ENCODE measurements around the gene KIF5A.
A peak's percentile ranks its signal among the peaks of the same experiment; 100 is the strongest.
"Not testable (repeated sequence)": the region's sequence is repeated elsewhere in the genome, so short reads cannot be mapped to it uniquely, and the experiment has no call there.

KIF5A gene

DNA sequence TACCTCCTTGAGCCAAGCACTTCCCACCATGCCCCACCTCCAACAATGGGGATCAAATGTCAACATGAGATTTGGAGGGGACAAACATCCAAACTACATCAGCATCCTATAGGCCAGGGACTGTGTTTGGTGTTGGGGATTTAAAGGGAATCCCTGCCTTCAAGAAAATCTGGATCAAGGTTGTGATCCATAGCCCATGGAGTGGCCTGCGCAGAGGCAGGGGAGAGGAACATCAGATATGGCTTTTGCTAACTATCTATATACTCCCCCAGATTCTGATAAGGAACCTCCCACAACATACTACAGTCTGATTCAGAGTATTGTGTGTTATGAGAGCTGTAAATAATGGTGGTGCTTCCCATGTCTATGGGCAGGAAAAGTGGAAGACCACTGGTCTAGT is 5.1 kb downstream of the KIF5A start:
- no peak for DNase-seq (ENCODE audit: low spot score)

DNA sequence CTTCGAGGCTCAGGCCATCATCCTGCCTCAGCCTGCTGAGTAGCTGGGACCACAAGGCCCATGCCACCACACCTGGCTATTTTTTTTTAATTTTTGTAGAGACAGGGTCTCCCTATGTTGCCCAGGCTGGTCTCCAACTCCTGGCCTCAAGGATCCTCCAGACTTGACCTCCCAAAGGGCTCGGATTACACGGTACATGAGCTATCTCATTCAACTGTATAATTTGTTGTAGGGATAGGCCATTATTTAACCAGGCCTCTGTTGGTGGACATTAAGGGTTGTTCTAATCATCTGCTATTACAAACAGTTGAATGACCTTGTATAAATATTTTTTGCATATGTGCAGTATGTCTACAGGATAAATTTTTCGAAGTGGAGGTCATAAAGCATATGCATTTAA is 9.0 kb downstream of the KIF5A start:
- no peak for DNase-seq (ENCODE audit: low spot score)

DNA sequence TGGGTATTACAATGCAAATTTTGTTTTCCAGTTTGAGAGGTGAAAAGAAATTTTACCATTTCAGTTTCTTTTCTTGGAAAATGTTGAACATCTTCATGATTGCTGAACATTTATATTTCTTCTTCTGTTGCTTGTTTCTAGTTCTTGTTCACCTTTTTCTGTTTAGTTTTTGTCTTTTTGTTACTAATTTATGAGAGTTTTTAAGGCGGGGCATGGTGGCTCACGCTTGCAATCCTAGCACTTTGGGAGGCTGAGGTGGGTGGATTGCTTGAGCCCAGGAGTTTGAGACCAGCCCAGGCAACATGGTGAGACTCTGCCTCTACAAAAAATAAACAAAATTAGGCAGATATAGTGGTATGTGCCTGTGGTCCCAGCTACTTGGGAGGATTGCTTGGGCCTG is 10.7 kb downstream of the KIF5A start:
- no peak for DNase-seq (ENCODE audit: low spot score)

DNA sequence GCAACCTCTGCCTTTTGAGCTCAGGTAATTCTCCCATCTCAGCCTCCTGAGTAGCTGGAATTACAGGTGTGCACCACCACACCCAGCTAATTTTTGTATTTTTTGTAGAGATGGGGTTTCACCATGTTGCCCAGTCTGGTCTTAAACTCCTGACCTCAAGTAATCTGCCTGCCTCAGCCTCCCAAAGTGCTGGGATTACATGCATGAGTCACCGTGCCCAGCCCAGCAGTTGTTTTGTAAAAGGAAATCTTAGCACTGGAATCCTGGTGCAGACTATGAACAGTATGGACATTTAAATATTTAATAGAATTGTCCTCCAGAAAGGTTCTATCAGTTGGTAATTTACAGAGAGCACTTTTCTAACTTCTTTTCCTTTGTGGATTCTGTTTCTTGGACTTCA is 11.3 kb downstream of the KIF5A start:
- not testable (repeated sequence) for DNase-seq (ENCODE audit: low spot score)

DNA sequence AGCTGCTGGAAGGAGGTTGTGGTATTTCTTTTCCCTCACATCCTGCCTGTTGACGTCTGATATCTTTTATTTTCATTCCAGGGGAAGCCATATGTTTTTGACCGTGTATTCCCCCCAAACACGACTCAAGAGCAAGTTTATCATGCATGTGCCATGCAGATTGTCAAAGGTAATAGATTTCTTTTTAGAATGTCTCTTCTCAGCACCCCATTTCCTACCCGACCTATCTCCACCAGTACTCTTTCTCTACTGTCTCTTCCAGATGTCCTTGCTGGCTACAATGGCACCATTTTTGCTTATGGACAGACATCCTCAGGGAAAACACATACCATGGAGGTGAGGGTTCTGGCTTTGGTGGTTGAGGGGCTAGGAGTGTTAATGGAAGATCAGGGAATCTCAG is 13.5 kb downstream of the KIF5A start:
- DNase-seq (ENCODE audit: low spot score) = no peak

DNA sequence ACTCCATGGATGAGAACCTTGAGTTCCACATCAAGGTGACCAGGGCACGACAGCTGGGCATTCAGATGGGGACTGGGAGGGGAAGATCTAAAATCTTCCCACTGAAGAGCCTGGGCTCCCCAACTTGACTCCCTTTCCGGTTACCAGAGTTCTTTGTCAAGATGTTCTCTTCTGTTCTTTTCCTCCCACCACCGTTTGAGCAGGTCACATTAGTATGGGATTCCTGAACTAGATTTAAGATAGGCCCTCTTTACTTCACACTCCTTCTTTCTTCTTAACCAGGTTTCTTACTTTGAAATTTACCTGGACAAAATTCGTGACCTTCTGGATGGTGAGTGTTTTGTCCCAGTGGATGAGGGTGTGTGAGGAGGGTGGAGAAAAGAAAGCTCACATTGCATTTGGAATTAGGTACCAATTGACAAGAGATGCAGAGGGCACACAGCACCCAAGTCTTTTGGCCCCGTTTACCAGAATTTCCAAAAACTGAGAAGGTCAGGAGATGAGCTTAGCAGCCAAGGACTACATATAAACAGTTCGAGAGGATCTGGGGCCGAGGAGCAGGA is 14.4 kb downstream of the KIF5A start:
- no peak for DNase-seq (ENCODE audit: low spot score)

DNA sequence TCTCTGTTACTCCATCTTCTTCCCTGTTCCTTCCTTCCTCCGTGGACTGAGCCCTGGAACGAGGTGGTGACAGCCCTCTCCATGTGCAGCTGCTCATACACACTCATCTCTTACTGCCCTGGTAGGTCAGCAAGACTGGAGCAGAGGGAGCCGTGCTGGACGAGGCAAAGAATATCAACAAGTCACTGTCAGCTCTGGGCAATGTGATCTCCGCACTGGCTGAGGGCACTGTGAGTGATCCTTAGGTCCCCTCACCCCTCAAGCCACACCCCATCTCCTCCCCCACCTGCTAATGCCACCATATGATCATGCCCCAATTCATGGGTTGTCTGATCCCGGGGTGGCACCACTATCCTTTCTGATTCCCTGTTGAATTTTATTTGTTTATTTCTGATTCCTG is 19.0 kb downstream of the KIF5A start:
- no peak for DNase-seq (ENCODE audit: low spot score)

DNA sequence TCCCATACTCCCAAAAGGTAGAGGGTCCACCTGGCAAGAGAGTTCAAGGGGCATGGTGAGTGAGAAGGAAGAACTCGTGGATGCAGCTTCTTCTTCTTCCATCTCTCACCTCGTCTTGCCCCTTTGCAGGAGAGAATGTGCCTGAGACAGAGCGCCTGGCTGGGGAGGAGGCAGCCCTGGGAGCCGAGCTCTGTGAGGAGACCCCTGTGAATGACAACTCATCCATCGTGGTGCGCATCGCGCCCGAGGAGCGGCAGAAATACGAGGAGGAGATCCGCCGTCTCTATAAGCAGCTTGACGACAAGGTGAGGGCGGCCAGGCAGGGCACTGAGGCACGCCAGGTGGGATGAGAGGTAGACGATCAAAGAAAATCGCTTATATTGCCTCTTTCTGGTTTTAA is 20.0 kb downstream of the KIF5A start:
- DNase-seq (ENCODE audit: low spot score) = no peak

DNA sequence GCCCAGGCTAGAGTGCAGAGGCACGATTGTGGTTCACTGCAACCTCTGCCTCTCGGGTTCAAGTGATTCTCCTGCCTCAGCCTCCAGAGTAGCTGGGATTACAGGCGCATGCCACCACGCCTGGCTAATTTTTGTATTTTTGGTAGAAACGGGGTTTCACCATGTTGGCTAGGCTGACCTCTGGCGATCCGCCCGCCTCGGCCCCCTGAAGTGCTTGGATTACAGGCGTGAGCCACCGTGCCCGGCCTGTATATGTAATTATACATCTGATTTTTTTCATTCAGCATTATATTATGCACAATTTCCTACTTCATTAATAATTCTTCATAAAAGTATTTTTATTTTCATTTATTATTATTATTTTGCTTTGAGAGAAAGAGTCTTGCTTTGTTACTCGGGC is 20.6 kb downstream of the KIF5A start:
- not testable (repeated sequence) for DNase-seq (ENCODE audit: low spot score)

DNA sequence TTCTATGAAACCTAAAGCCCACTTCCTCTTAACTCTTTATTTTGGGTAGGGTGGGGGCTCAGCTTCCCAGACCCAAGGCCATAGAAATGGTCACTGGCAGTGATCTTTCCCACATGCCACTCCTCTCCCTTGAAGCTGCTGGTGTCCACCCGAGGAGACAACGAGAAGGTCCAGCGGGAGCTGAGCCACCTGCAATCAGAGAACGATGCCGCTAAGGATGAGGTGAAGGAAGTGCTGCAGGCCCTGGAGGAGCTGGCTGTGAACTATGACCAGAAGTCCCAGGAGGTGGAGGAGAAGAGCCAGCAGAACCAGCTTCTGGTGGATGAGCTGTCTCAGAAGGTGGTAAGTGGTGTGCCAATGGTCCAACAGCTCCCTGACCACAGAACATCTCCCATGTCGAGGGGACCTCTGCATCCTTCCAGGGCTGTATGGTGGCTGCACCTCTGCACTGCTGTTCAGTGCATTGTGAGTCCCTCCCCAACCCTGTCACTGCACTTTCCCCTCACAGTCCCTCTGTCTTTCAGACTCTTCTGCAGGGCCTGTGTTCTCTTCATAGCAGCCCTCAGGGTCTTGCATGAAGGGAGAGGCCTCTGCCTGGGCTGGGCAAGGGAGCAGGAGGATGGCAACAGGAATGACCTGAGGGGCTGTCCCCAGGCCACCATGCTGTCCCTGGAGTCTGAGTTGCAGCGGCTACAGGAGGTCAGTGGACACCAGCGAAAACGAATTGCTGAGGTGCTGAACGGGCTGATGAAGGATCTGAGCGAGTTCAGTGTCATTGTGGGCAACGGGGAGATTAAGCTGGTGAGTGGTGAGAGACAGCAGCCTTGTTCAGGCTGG is 22.3 kb downstream of the KIF5A start:
- no peak for DNase-seq (ENCODE audit: low spot score)

DNA sequence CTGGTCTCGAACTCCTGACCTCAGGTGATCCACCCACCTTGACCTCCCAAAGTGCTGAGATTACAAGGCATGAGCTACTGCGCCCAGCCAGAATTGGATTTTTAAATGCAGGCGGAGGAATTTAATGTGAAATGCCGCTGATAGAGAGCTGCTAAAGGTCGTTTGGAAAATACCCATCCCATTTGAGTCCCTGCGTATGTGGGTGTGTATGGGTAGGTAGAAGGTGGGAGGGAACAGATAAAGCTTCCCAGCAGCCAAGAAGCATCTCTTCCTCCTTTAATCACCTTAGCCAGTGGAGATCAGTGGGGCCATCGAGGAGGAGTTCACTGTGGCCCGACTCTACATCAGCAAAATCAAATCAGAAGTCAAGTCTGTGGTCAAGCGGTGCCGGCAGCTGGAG is 25.0 kb downstream of the KIF5A start:
- DNase-seq (ENCODE audit: low spot score) = no peak

DNA sequence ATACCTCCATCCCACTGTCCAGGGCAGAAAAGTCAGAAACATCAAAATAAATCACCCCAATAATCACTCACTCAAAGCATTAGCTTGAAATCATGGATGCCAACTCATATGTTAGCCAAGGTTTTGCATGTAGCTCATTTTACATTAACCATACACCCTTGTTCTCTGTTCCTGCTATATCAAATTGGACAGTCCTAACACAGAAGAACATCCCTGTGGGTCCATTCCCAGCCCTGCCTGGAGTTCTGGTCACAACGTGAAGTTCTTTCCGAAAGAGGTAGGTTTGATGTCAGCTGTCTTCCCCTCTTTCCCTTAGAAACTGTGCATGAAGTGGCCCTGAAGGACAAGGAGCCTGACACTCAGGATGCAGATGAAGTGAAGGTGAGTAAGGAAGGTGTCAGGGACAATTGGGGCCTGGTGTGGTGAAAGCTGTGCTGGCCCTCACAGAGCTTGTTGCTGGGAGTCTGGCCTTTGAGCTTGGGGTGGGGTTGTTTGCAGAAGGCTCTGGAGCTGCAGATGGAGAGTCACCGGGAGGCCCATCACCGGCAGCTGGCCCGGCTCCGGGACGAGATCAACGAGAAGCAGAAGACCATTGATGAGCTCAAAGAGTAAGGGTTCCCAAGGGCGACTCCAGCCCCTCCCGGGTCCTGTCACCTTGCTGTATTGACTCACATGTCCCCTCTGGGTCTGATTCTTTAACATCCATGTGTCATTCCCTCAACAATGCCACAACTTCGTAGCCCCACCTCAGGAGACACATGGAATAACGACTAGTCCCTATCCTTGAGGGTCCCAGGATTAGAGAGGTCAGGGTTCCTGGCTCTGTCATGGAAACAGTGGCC is 26.1 kb downstream of the KIF5A start:
- DNase-seq (ENCODE audit: low spot score) = no peak

DNA sequence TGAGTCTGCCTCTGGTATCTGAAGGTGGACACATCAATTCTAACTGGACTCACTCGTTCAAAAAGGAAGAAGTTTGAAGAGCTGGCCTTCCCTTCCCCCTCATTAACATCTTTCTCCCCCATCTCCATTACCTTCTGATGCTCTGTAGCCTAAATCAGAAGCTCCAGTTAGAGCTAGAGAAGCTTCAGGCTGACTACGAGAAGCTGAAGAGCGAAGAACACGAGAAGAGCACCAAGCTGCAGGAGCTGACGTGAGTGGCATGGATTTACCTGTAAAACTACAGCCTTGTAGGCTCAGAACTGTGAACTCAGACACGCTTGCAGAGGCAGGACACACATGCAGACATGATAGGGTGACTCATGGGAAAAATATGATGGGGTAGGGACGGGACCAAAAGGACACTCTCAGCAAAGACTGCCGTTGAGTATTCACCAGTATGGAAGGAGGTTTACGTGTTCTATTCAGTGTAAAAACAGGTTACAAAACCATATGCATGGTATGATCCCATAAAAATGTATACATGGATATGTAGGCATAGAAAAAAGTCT is 26.8 kb downstream of the KIF5A start:
- DNase-seq (ENCODE audit: low spot score) = no peak

DNA sequence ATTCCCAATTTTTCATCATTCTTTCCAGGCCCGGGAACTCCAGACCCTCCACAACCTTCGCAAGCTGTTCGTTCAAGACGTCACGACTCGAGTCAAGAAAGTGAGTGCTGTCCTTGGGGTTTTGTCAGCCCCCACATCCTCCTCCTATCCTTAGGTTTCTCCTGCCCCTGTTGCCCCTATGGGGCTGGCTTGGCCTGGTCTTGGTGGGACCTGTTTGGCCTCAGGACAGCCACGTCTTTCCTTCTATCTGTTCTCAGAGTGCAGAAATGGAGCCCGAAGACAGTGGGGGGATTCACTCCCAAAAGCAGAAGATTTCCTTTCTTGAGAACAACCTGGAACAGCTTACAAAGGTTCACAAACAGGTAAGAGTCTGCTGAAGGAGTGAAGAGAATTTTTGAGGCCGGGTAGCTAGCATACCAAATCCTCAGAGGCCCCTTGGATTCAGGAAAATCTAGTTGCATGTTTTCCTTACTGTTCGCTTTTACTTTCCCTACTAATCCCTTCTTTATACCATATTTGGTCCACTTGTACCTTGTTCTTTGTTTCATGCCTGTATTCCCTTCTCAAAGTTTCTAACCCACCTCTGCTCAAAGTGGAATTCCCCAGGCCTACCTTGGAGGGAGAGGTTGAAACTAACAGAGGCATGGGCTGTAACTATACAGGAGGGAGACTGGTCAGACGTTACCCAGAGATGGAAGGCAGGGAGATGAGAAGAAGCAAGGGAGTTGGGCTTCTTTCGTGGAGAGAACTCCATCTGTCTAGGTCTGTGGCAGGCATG is 28.3 kb downstream of the KIF5A start:
- no peak for DNase-seq (ENCODE audit: low spot score)

DNA sequence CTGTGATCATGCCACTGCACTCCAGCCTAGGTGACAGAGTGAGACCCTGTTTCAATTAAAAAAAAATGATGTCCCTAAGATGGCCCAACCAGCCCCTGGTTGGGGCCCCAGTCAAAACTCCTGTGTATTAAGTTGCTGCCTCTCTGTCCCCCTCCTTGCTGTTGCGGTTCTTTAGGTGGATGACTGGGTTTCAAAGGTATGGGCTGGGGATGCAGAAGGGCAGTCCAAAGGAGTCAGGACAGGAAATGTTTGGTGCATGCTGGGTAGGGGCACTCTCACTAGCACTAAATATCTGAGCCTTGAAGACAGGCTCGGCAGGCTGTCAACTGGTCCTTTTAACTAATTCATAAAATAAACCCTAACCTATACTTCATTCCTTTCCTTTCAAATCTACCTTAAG is 29.2 kb downstream of the KIF5A start:
- DNase-seq (ENCODE audit: low spot score) = no peak

DNA sequence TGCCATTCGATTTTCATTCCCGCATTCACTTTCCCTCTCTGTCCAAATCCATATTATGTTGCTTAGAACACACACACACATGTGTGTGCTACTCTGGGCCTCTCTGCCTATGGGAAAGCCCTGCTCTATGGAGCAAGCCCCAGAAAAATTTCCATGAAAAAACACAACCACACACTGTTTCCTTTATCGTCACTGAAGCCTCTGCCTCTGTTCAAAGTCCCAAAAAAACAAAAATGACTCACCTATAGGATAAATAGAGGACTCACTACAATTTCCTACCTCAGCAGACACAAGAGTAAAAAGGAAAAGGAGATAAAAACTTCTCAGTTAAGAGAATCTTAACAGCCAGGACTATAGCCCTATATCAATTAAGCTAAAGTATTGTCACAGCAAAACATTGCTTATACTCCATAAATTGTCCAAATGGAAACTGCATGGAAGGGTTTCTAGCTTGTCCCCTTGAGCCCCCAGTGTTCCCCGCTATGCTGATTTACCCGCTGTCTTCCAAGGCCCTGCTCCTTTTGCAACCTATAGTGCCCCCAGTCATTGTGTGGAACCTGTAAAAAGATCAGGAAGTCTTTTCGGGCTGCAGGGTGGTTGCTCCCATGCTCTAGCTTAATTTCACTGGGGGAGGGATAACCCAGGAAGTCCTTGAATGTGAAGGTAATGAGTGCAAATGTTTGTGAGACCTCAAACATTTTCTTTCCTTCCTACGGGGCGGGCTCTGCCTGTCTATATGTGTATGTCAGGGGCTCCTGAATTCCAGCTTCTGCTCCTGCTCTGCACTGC is 30.0 kb downstream of the KIF5A start:
- no peak for DNase-seq (ENCODE audit: low spot score)

DNA sequence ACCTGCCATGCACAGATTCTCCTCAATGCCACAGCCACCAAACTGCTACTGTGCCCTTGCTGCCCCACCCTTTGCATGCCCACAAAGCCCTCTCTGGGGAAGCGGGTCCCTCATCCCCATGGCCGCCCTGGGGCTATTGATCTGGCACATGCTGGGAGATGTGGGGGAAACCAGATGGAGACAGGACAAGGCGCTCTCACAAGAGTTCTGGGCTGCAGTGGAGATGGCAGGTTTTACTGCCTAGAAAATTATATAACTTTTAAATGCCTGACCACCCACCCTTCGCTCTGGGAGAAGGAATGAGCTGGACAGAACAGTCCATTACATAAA is 30.6 kb downstream of the KIF5A start:
- DNase-seq (ENCODE audit: low spot score) = no peak

DNA sequence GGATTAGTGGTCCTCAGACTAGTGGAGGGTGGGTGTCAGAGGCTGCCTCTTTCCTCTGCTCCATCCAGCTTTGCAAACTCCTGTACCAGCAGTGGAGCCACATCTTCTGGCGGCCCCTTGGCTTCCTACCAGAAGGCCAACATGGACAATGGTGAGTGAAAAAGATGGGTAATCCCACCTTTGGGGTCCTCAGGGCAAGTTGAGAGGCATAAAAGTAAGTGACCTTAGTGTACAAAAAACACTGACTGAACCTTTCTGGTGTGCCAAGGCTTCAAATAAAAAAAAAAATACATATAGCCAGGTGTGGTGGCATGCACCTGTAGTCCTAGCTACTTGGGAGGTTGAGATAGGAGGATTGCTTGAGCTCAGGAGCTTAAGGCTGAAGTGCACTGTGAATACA is 32.0 kb downstream of the KIF5A start:
- DNase-seq (ENCODE audit: low spot score) = no peak

DNA sequence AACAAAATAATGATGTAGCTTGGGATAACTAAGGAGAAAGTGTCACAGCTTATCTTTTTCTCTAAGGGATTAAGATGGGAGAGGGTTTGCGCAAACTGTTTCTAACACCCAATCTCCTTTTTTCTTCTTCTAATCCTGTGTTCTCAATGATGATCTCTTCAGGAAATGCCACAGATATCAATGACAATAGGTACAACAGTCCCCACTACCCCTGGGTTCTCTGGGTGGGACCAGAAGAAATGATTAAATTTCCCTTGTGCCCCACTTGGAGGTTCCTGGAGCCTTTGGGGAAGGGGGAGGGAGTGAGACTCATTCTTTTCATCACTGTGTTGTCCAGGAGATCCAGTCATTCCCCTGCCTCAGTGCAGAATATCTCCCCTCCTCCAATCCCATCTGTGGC is 32.6 kb downstream of the KIF5A start:
- DNase-seq (ENCODE audit: low spot score) = no peak

DNA sequence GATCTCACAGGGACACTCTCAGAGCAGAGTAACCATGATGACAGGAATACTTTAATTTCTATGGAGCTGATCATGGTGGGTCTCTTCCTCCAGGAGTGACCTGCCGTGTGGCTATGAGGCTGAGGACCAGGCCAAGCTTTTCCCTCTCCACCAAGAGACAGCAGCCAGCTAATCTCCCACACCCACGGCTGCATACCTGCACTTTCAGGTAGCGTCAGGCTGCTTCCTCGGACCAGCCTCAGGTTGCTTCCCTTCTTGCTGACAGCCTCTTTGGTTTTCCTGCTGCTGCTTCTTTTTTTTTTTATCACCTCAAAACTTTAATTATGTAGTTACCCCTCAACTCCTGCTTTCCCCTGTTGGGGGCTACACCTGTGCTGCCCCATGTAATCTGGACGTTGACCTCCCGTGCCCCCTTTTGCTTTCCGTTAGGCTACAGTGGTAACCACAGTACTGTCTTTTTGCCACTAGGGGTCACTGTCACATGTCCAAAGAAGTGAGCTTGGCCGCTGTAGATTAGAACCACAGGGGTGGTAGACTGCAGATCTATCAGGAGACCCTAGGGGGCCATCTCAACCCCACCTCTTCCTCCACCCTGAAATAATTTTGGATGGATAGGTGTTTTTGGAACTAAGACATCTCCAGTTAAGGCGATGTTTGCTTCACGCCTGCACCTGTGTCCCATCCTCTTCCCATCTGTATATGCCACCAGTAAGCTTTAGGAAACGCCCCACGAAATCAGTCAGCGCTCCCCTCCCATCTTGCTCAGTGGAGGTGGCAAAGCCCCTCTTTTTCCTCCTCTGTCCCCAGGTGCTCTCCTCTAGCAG is 33.4 kb downstream of the KIF5A start:
- DNase-seq (ENCODE audit: low spot score) = peak; percentile 86
